ENCODE measurements around the gene CHRM1.

Gene CHRM1

DNA sequence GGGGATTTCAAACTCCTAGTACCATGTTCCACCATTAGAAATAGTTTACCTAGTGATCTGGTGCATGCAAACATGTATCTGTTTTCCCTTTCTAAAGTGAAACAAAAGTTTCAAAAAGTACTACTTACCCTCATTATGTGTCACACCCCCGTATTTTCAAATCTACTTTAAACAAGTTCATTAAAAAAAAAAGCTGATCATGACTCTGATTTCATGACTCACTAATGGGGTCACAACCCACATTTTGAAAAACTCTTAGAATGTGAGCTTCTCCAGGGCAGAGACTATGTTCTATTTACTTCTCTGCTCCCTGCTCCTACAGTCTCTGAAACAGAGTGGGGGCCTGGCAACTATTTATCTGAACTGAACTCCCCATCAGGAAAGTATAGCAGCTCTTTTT, 18.2 kb downstream of the CHRM1 start:
- no peaks in the 10 kb centered on the region for H3K9me3 ChIP-seq (ENCODE audit: insufficient read depth, low read length, severe bottlenecking)
- H4K20me1 ChIP-seq (ENCODE audit: insufficient read depth, low read length): no peaks in the 10 kb centered on the region
- no peak overlapping the region for H2AFZ ChIP-seq (ENCODE audit: low read depth, low read length)
- no peak overlapping the region for H3K9ac ChIP-seq (ENCODE audit: low read depth, low read length)
- H3K27ac ChIP-seq (ENCODE audit: low read length): no peak overlapping the region
- peaks cover 38% of the 10 kb centered on the region for H3K27me3 ChIP-seq (ENCODE audit: insufficient read depth, low read length, poor library complexity)
- no peaks in the 10 kb centered on the region for H3K79me2 ChIP-seq (ENCODE audit: insufficient read depth, low read length)
- no peaks in the 10 kb centered on the region for H3K4me1 ChIP-seq (ENCODE audit: insufficient read depth, low read length)
- TF ChIP-seq EZH2 (IDR thresholded peaks at IDR 0.05; ENCODE audit: borderline replicate concordance, low read depth, low read length, severe bottlenecking): no peak
- TF ChIP-seq, protein P1, sequence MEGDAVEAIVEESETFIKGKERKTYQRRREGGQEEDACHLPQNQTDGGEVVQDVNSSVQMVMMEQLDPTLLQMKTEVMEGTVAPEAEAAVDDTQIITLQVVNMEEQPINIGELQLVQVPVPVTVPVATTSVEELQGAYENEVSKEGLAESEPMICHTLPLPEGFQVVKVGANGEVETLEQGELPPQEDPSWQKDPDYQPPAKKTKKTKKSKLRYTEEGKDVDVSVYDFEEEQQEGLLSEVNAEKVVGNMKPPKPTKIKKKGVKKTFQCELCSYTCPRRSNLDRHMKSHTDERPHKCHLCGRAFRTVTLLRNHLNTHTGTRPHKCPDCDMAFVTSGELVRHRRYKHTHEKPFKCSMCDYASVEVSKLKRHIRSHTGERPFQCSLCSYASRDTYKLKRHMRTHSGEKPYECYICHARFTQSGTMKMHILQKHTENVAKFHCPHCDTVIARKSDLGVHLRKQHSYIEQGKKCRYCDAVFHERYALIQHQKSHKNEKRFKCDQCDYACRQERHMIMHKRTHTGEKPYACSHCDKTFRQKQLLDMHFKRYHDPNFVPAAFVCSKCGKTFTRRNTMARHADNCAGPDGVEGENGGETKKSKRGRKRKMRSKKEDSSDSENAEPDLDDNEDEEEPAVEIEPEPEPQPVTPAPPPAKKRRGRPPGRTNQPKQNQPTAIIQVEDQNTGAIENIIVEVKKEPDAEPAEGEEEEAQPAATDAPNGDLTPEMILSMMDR (IDR thresholded peaks at IDR 0.05; ENCODE audit: borderline replicate concordance, extremely low read depth, low read length, poor library complexity, severe bottlenecking): no peak
- H3K36me3 ChIP-seq (ENCODE audit: insufficient read depth, low read length): no peaks in the 10 kb centered on the region
- H3K4me3 ChIP-seq (ENCODE audit: low read depth in 1 of 2, low read length in 2 of 2): no peak overlapping the region
- ATAC-seq (ENCODE audit: insufficient read depth, low read depth) (no peak), DNase-seq (no peak)
- no peak overlapping the region for H3K4me2 ChIP-seq (ENCODE audit: insufficient read depth, low read length)

DNA sequence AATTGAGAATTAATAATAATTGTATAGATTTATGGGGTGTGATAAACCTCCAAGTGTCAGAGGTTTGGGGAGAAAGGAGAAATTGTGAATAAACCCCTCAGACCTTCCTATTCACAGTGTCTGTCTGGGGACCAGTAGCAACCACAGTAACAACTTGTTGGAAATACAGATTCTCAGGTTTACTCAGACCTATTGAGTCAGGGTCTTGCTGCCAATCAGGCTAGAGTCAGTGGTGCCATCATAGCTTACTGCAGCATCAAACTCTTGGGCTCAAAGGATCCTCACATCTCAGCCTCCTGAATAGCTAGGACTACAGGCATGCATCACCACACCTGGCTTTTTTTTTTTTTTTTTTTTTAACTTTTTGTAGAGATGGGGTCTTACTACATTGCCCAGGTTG, 23.1 kb downstream of the CHRM1 start:
- no peak overlapping the region for H3K4me3 ChIP-seq (ENCODE audit: low read depth in 1 of 2, low read length in 2 of 2)
- no peak overlapping the region for H2AFZ ChIP-seq (ENCODE audit: low read depth, low read length)
- no peaks in the 10 kb centered on the region for H3K36me3 ChIP-seq (ENCODE audit: insufficient read depth, low read length)
- no peak for TF ChIP-seq EZH2 (IDR thresholded peaks at IDR 0.05; ENCODE audit: borderline replicate concordance, low read depth, low read length, severe bottlenecking)
- TF ChIP-seq, protein P1 (IDR thresholded peaks at IDR 0.05; ENCODE audit: borderline replicate concordance, extremely low read depth, low read length, poor library complexity, severe bottlenecking): no peak
- H3K4me1 ChIP-seq (ENCODE audit: insufficient read depth, low read length): no peaks in the 10 kb centered on the region
- no peak overlapping the region for H3K4me2 ChIP-seq (ENCODE audit: insufficient read depth, low read length)
- no peak overlapping the region for H3K27ac ChIP-seq (ENCODE audit: low read length)
- ATAC-seq (ENCODE audit: insufficient read depth, low read depth): no peak
- H3K9ac ChIP-seq (ENCODE audit: low read depth, low read length): no peak overlapping the region
- no peaks in the 10 kb centered on the region for H3K79me2 ChIP-seq (ENCODE audit: insufficient read depth, low read length)
- no peaks in the 10 kb centered on the region for H4K20me1 ChIP-seq (ENCODE audit: insufficient read depth, low read length)
- H3K27me3 ChIP-seq (ENCODE audit: insufficient read depth, low read length, poor library complexity): peaks cover 16% of the 10 kb centered on the region
- no peaks in the 10 kb centered on the region for H3K9me3 ChIP-seq (ENCODE audit: insufficient read depth, low read length, severe bottlenecking)
- no peak for DNase-seq

DNA sequence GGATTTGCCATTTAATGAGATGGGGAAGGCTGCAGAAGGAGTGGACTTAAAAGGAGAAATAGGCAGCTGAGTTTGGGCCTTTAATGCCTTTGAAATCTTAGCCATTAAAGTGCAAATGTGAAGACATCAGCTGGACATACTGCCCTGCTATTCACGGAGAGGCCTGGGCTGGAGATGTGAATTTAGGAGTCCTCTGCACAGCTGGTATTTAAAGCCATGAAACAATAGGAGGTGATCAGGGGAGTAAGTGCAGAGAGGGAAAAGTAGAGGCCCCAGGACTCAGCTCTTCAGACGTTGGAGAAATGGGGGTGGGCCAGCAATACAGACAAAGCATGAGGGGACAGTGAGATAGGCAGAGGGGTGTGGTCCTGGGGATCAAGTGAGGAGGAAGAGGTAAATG, 23.9 kb downstream of the CHRM1 start:
- Histone ChIP-seq H3K4me3 (ENCODE audit: low read depth in 1 of 2, low read length in 2 of 2) (no peak overlapping the region), H3K36me3 (ENCODE audit: insufficient read depth, low read length) (no peaks in the 10 kb centered on the region), H3K9me3 (ENCODE audit: insufficient read depth, low read length, severe bottlenecking) (no peaks in the 10 kb centered on the region), H3K9ac (ENCODE audit: low read depth, low read length) (no peak overlapping the region), H3K4me2 (ENCODE audit: insufficient read depth, low read length) (no peak overlapping the region), H3K4me1 (ENCODE audit: insufficient read depth, low read length) (no peaks in the 10 kb centered on the region), H3K79me2 (ENCODE audit: insufficient read depth, low read length) (no peaks in the 10 kb centered on the region), H3K27ac (ENCODE audit: low read length) (no peak overlapping the region), H4K20me1 (ENCODE audit: insufficient read depth, low read length) (no peaks in the 10 kb centered on the region), H3K27me3 (ENCODE audit: insufficient read depth, low read length, poor library complexity) (peaks cover 10% of the 10 kb centered on the region), H2AFZ (ENCODE audit: low read depth, low read length) (no peak overlapping the region)
- ATAC-seq (ENCODE audit: insufficient read depth, low read depth) (no peak), DNase-seq (no peak)
- no peak for TF ChIP-seq EZH2 (IDR thresholded peaks at IDR 0.05; ENCODE audit: borderline replicate concordance, low read depth, low read length, severe bottlenecking)
- TF ChIP-seq, protein P1 (IDR thresholded peaks at IDR 0.05; ENCODE audit: borderline replicate concordance, extremely low read depth, low read length, poor library complexity, severe bottlenecking): no peak

DNA sequence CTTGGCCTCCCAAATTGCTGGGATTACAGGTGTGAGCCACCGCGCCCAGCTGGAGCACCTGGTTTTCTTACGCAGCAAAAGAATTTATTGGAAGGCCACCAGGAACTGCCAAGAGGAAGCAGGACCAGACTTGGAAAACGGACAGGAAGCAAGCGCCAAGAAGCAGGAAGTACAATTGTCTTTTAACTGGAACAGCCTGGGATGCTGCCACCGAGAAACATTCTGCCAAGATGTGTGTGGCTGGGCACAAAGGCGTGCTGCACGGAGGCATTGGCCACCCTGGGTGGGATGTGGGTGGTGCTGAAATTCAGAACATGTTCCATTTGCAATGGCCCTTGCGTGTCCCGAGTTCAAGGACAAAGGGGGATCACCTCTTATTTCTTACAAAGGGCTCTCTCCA, 25.1 kb downstream of the CHRM1 start:
- Histone ChIP-seq H3K36me3 (ENCODE audit: insufficient read depth, low read length) (no peaks in the 10 kb centered on the region), H3K79me2 (ENCODE audit: insufficient read depth, low read length) (no peaks in the 10 kb centered on the region), H3K4me2 (ENCODE audit: insufficient read depth, low read length) (no peak overlapping the region), H3K4me3 (ENCODE audit: low read depth in 1 of 2, low read length in 2 of 2) (no peak overlapping the region), H4K20me1 (ENCODE audit: insufficient read depth, low read length) (no peaks in the 10 kb centered on the region), H2AFZ (ENCODE audit: low read depth, low read length) (no peak overlapping the region), H3K27ac (ENCODE audit: low read length) (no peak overlapping the region), H3K4me1 (ENCODE audit: insufficient read depth, low read length) (no peaks in the 10 kb centered on the region), H3K27me3 (ENCODE audit: insufficient read depth, low read length, poor library complexity) (peaks cover 3% of the 10 kb centered on the region), H3K9ac (ENCODE audit: low read depth, low read length) (no peak overlapping the region), H3K9me3 (ENCODE audit: insufficient read depth, low read length, severe bottlenecking) (no peaks in the 10 kb centered on the region)
- no peak for TF ChIP-seq EZH2 (IDR thresholded peaks at IDR 0.05; ENCODE audit: borderline replicate concordance, low read depth, low read length, severe bottlenecking)
- TF ChIP-seq, protein P1 (IDR thresholded peaks at IDR 0.05; ENCODE audit: borderline replicate concordance, extremely low read depth, low read length, poor library complexity, severe bottlenecking): no peak
- no peak for DNase-seq
- no peak for ATAC-seq (ENCODE audit: insufficient read depth, low read depth)

All from DND-41 (cell line).